ENCODE results near the gene TOB2. TPM values are rescaled to one million over a fixed set of nuclear protein-coding genes. Genes with fewer than 3 reads are reported as not detected.
A peak's percentile ranks its signal among the peaks of the same experiment; 100 is the strongest.

TOB2 gene
- total and polyA plus RNA-seq, 9 of the 15 experiments (the other 6 are each of a cell fraction or from before 2014, with no cell fraction given), result 3.3 to 20.5 (median 7.3) TPM

DNA sequence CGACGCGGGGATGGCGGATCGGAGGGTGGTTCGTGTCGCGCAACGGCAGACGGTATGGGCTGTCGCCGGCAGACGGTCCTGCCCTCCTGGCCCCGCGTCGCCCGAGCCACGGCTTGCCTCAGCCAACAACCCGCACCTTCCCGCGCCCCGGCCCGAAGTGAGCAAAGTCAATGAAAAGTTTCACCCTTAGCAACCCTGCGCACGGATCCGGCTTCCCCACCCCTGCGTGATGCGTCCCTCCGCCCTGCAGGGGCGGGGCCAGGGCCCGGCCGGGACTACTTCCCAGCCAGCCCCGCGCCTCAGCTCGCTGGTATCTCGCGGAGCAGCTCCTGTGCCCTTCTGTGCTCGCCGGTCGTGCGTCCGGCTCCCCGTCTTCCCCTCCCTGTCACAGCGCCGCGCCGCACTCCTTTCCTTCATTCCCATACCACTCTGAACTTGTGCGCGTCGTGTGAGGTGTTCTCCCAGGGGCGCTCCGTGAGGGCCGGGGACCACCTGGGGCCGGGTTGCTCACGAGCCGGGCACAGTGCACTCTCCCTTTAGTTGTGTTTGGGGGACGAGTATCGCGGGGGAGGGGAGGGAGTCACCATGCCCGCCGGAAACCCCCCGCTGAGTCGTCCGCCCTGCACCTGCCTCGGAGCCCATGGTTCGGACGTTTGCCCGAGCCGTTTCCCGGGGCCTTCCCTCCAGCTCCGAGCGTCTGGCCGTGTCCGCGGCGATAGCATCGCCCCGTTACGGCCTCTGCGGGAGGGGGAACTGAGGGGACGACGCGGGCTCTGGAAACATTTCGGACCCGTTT lies at the start of gene TOB2 (continued):
- no peak for TF ChIP-seq JUNB (CRISPR knock-in tag; conservative IDR thresholded peaks at IDR 0.05)
- TF ChIP-seq DNMT1 (IDR thresholded peaks at IDR 0.05), result no peak
- no peak for TF ChIP-seq MECOM (CRISPR knock-in tag; IDR thresholded peaks at IDR 0.05)
- TF ChIP-seq U2AF2 (optimal IDR thresholded peaks at IDR 0.05; ENCODE audit: low read depth, low read length), result no peak
- TF ChIP-seq, protein P1, sequence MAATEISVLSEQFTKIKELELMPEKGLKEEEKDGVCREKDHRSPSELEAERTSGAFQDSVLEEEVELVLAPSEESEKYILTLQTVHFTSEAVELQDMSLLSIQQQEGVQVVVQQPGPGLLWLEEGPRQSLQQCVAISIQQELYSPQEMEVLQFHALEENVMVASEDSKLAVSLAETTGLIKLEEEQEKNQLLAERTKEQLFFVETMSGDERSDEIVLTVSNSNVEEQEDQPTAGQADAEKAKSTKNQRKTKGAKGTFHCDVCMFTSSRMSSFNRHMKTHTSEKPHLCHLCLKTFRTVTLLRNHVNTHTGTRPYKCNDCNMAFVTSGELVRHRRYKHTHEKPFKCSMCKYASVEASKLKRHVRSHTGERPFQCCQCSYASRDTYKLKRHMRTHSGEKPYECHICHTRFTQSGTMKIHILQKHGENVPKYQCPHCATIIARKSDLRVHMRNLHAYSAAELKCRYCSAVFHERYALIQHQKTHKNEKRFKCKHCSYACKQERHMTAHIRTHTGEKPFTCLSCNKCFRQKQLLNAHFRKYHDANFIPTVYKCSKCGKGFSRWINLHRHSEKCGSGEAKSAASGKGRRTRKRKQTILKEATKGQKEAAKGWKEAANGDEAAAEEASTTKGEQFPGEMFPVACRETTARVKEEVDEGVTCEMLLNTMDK (IDR thresholded peaks at IDR 0.05; ENCODE audit: borderline replicate concordance, insufficient read depth, low read depth, low read length, poor library complexity, severe bottlenecking), result no peak
- no peak for TF ChIP-seq MCM3 (IDR thresholded peaks at IDR 0.05)
- TF ChIP-seq PHF20 (IDR thresholded peaks at IDR 0.05; ENCODE audit: partially characterized antibody), result peak; percentile 38
- TF ChIP-seq POLR2G (IDR thresholded peaks at IDR 0.05; ENCODE audit: low read depth, low read length), result peak; percentile 96
- peak; percentile 97 for TF ChIP-seq POLR2B (IDR thresholded peaks at IDR 0.05; ENCODE audit: low read depth, partially characterized antibody)
- TF ChIP-seq, protein P2, sequence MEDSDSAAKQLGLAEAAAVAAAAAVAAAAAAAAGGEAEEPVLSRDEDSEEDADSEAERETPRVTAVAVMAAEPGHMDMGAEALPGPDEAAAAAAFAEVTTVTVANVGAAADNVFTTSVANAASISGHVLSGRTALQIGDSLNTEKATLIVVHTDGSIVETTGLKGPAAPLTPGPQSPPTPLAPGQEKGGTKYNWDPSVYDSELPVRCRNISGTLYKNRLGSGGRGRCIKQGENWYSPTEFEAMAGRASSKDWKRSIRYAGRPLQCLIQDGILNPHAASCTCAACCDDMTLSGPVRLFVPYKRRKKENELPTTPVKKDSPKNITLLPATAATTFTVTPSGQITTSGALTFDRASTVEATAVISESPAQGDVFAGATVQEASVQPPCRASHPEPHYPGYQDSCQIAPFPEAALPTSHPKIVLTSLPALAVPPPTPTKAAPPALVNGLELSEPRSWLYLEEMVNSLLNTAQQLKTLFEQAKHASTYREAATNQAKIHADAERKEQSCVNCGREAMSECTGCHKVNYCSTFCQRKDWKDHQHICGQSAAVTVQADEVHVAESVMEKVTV (CRISPR knock-in tag; IDR thresholded peaks at IDR 0.05), result no peak
- no peak for TF ChIP-seq RHOXF2B (CRISPR knock-in tag; conservative IDR thresholded peaks at IDR 0.05)
- TF ChIP-seq HDGF (IDR thresholded peaks at IDR 0.05), result no peak
- TF ChIP-seq BRD4 (IDR thresholded peaks at IDR 0.05), result no peak
- TF ChIP-seq, protein P3, sequence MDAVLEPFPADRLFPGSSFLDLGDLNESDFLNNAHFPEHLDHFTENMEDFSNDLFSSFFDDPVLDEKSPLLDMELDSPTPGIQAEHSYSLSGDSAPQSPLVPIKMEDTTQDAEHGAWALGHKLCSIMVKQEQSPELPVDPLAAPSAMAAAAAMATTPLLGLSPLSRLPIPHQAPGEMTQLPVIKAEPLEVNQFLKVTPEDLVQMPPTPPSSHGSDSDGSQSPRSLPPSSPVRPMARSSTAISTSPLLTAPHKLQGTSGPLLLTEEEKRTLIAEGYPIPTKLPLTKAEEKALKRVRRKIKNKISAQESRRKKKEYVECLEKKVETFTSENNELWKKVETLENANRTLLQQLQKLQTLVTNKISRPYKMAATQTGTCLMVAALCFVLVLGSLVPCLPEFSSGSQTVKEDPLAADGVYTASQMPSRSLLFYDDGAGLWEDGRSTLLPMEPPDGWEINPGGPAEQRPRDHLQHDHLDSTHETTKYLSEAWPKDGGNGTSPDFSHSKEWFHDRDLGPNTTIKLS (IDR thresholded peaks at IDR 0.05; ENCODE audit: borderline replicate concordance, low read depth), result peak; percentile 55
- no peak for TF ChIP-seq RBM34 (IDR thresholded peaks at IDR 0.05; ENCODE audit: borderline replicate concordance, insufficient read depth, low read length)
- TF ChIP-seq GABPA (tag; conservative IDR thresholded peaks at IDR 0.05; ENCODE audit: low read depth), result peak; percentile 59; the same call in 1 of the 2 replicates
- no peak for TF ChIP-seq SRSF9 (IDR thresholded peaks at IDR 0.05; ENCODE audit: borderline replicate concordance, low read depth, low read length)
- no peak for TF ChIP-seq ZNF347 (CRISPR knock-in tag; IDR thresholded peaks at IDR 0.05; ENCODE audit: low read depth)
- TF ChIP-seq XRCC3 (IDR thresholded peaks at IDR 0.05), result no peak
- TF ChIP-seq CSDE1 (IDR thresholded peaks at IDR 0.05), result no peak; a peak in 1 of 4 replicates
- peak; percentile 57; the same call in 1 of the 2 replicates for TF ChIP-seq MYNN (IDR thresholded peaks at IDR 0.05)
- TF ChIP-seq MYNN (CRISPR knock-in tag; IDR thresholded peaks at IDR 0.05), result no peak

Data from K562 (cell line).